GM23338 (cell line): ENCODE measurements around the gene GPT2.

Experiments used
- CREB1 ChIP-seq: fragments of 250-450 bp; sonication (Bioruptor Pico); IDR thresholded peaks from 2 replicates; pipeline ENCODE4 v1.5.0; 2020; ENCODE audit warnings: low read depth, mild to moderate bottlenecking, moderate library complexity
- CTCF ChIP-seq, 2 experiments: fragments of 200-600 bp in 1 of 2; sonication (generic) in 1 of 2; conservative IDR thresholded peaks; 2 replicates each; pipeline versions ENCODE4 v1.5.1 to v1.6.1; 2016 to 2017; ENCODE audit warnings: antibody characterized with exemption in 2 of 2, low read depth in 2 of 2, mild to moderate bottlenecking in 2 of 2, moderate library complexity in 1 of 2
- EZH2 ChIP-seq: fragments of 200-600 bp; sonication (generic); IDR thresholded peaks from one replicate; pipeline ENCODE4 v1.8.0; 2017; ENCODE audit warnings: antibody characterized with exemption, mild to moderate bottlenecking, low read depth; ENCODE audit not compliant: unreplicated experiment
- EZH2phosphoT487 ChIP-seq: fragments of 200-600 bp; sonication (generic); IDR thresholded peaks from one replicate; pipeline ENCODE4 v1.8.1; 2018; ENCODE audit warnings: antibody characterized with exemption; ENCODE audit not compliant: unreplicated experiment
- POLR2AphosphoS5 ChIP-seq: IDR thresholded peaks from 2 replicates; pipeline ENCODE4 v1.6.1; 2016; ENCODE audit warnings: antibody characterized with exemption, low read depth
- REST ChIP-seq: IDR thresholded peaks from one replicate; pipeline ENCODE4 v1.6.1; 2018; ENCODE audit warnings: antibody characterized with exemption; ENCODE audit not compliant: unreplicated experiment

GRCh38 chr16:46886764-46887523, 2.8 kb downstream of the GPT2 start:
- TF ChIP-seq CTCF (conservative IDR thresholded peaks at IDR 0.05; ENCODE audit: low read depth in 2 of 2) (no peak), EZH2 (no peak), POLR2AphosphoS5 (no peak), CREB1 (CRISPR knock-in tag) (no peak), EZH2phosphoT487 (no peak), REST (no peak)
